NT2/D1 (cell line): ENCODE measurements around the gene TTC13.

ENCODE experiments used
- SUZ12 ChIP-seq: IDR thresholded peaks from 2 replicates; pipeline ENCODE4 v1.6.1; 2011; ENCODE audit not compliant: insufficient read length, insufficient read depth; ENCODE audit errors: extremely low read depth
- ZNF274 ChIP-seq: IDR thresholded peaks from 2 replicates; pipeline ENCODE4 v1.6.1; 2011; ENCODE audit warnings: mild to moderate bottlenecking, low read depth, low read length

GRCh38 chr1:230958370-230958769 lies 20.3 kb downstream of the TTC13 start:
- TF ChIP-seq SUZ12 = no peak
- no peak for TF ChIP-seq ZNF274
